PFSK-1 (cell line): ENCODE data around the gene UBQLN4.

ENCODE experiments used
- FOXP2 ChIP-seq: optimal IDR thresholded peaks from 2 replicates; pipeline ENCODE3; 2011; ENCODE audit warnings: borderline replicate concordance, control low read depth, inconsistent platforms; ENCODE audit not compliant: insufficient read depth; ENCODE audit errors: extremely low read length, extremely low read depth
- POLR2AphosphoS5 ChIP-seq: IDR thresholded peaks from 2 replicates; pipeline ENCODE4 v1.6.1; 2012; ENCODE audit warnings: low read depth, mild to moderate bottlenecking, control low read depth, low read length, moderate library complexity
- SIN3A ChIP-seq: IDR thresholded peaks from 2 replicates; pipeline ENCODE4 v1.6.1; 2012; ENCODE audit warnings: mild to moderate bottlenecking, low read length, moderate library complexity, borderline replicate concordance; ENCODE audit not compliant: insufficient read depth
- TAF1 ChIP-seq: IDR thresholded peaks from 2 replicates; pipeline ENCODE4 v1.6.1; 2012; ENCODE audit warnings: low read length, control low read depth, borderline replicate concordance; ENCODE audit not compliant: insufficient read depth
- TF ChIP-seq, protein P1 (sequence below), 2 experiments: IDR thresholded peaks; 2 replicates each; pipeline versions ENCODE4 v1.6.1 to v1.8.0; 2011 to 2012; ENCODE audit warnings: low read depth in 2 of 2, low read length in 2 of 2, control low read depth in 1 of 2, inconsistent platforms in 1 of 2, mild to moderate bottlenecking in 1 of 2, moderate library complexity in 1 of 2; ENCODE audit not compliant: insufficient read depth in 1 of 2

The UBQLN4 gene

GRCh38 chr1:156099282-156099681 is 45.7 kb upstream of the UBQLN4 start:
- TF ChIP-seq POLR2AphosphoS5 (no peak), FOXP2 (no peak), TAF1 (no peak), SIN3A (no peak)
- TF ChIP-seq, protein P1, sequence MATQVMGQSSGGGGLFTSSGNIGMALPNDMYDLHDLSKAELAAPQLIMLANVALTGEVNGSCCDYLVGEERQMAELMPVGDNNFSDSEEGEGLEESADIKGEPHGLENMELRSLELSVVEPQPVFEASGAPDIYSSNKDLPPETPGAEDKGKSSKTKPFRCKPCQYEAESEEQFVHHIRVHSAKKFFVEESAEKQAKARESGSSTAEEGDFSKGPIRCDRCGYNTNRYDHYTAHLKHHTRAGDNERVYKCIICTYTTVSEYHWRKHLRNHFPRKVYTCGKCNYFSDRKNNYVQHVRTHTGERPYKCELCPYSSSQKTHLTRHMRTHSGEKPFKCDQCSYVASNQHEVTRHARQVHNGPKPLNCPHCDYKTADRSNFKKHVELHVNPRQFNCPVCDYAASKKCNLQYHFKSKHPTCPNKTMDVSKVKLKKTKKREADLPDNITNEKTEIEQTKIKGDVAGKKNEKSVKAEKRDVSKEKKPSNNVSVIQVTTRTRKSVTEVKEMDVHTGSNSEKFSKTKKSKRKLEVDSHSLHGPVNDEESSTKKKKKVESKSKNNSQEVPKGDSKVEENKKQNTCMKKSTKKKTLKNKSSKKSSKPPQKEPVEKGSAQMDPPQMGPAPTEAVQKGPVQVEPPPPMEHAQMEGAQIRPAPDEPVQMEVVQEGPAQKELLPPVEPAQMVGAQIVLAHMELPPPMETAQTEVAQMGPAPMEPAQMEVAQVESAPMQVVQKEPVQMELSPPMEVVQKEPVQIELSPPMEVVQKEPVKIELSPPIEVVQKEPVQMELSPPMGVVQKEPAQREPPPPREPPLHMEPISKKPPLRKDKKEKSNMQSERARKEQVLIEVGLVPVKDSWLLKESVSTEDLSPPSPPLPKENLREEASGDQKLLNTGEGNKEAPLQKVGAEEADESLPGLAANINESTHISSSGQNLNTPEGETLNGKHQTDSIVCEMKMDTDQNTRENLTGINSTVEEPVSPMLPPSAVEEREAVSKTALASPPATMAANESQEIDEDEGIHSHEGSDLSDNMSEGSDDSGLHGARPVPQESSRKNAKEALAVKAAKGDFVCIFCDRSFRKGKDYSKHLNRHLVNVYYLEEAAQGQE (IDR thresholded peaks at IDR 0.05; ENCODE audit: insufficient read depth in 1 of 2, low read depth in 2 of 2, low read length in 2 of 2) = no peak

GRCh38 chr1:156098784-156099183 is 45.2 kb upstream of the UBQLN4 start:
- TF ChIP-seq FOXP2 = no peak
- no peak for TF ChIP-seq POLR2AphosphoS5
- no peak for TF ChIP-seq TAF1
- TF ChIP-seq, protein P1 (IDR thresholded peaks at IDR 0.05; ENCODE audit: insufficient read depth in 1 of 2, low read depth in 2 of 2, low read length in 2 of 2) = no peak
- no peak for TF ChIP-seq SIN3A

DNA sequence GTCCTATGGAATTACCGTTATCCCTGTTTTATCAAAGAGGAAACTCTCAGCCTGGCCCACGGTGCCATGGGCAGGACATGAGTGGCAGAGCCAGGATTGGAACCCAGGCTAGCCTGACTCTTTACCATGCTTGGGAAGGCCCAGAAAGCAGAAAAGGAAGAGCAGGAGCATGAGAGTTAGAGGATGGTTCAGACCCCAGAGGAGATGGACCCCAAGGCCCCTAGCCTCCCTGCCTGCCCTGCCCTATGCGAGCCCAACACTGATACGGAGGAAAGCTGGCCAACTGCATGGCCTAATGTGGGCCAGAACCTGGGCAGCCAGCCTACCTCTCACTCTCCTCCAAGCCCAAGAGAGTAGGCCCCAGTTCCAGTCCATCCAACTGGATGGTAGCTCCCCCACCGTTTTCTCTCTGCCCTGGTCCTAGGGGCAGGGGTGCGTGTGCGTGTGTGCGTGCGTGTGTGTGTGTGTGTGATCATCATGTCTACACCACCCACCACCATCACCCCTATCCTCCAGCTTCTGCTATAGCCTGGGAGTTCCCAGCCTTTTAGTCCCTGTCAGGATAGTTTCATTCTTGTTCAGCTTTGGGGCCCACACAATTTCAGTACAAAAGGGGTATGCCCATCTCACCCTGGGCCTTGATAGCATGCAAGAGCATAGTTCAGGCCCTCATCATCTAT is 44.0 kb upstream of the UBQLN4 start:
- TF ChIP-seq, protein P1 (IDR thresholded peaks at IDR 0.05; ENCODE audit: insufficient read depth in 1 of 2, low read depth in 2 of 2, low read length in 2 of 2) = no peak
- no peak for TF ChIP-seq TAF1
- TF ChIP-seq SIN3A = no peak
- no peak for TF ChIP-seq FOXP2
- TF ChIP-seq POLR2AphosphoS5 = no peak

GRCh38 chr1:156096640-156097391 is 43.2 kb upstream of the UBQLN4 start:
- TF ChIP-seq, protein P1 (IDR thresholded peaks at IDR 0.05; ENCODE audit: insufficient read depth in 1 of 2, low read depth in 2 of 2, low read length in 2 of 2) = no peak
- TF ChIP-seq FOXP2 (peak; percentile 79), POLR2AphosphoS5 (no peak), SIN3A (no peak)
